ENCODE measurements around the gene TMC6. TPM values are rescaled to one million over a fixed set of nuclear protein-coding genes. Genes with fewer than 3 reads are reported as not detected.
"Not testable (repeated sequence)": the region's sequence is repeated elsewhere in the genome, so short reads cannot be mapped to it uniquely, and the experiment has no call there.

The TMC6 gene
- polyA plus RNA-seq, 1 donor = 46.2 TPM

GRCh38 chr17:78154903-78155811, 26.6 kb upstream of the TMC6 start:
- DNase-seq = no peak

GRCh38 chr17:78151514-78152008, 23.0 kb upstream of the TMC6 start:
- DNase-seq = no peak

GRCh38 chr17:78148286-78149016, 19.9 kb upstream of the TMC6 start:
- no peak for DNase-seq

- no peak for DNase-seq
Observed at GRCh38 chr17:78147315-78147998, 18.9 kb upstream of the TMC6 start.

GRCh38 chr17:78146881-78147280, 18.3 kb upstream of the TMC6 start:
- DNase-seq = no peak

GRCh38 chr17:78146471-78146869, 17.9 kb upstream of the TMC6 start:
- no peak for DNase-seq

- DNase-seq = peak; percentile 73
Observed at GRCh38 chr17:78144736-78145641, 16.4 kb upstream of the TMC6 start.

GRCh38 chr17:78144147-78144719, 15.7 kb upstream of the TMC6 start:
- DNase-seq = peak; percentile 85

- DNase-seq = no peak
Observed at GRCh38 chr17:78143214-78144146, 14.9 kb upstream of the TMC6 start.

- no peak for DNase-seq
Observed at GRCh38 chr17:78142119-78142861, 13.7 kb upstream of the TMC6 start.

- DNase-seq = no peak
Observed at GRCh38 chr17:78141437-78142118, 13.0 kb upstream of the TMC6 start.

GRCh38 chr17:78140169-78141051, 11.9 kb upstream of the TMC6 start:
- DNase-seq = peak; percentile 54

- DNase-seq = not testable (repeated sequence)
Observed at GRCh38 chr17:78139861-78140168, 11.3 kb upstream of the TMC6 start.

- DNase-seq = no peak
Observed at GRCh38 chr17:78138204-78139060, 9.9 kb upstream of the TMC6 start.

- no peak for DNase-seq
Observed at GRCh38 chr17:78137392-78138203, 9.0 kb upstream of the TMC6 start.

- DNase-seq = no peak
Observed at GRCh38 chr17:78135858-78136500, 7.4 kb upstream of the TMC6 start.

Data from hindlimb muscle (tissue), 1 donor.